ENCODE measurements around the gene ADAMTSL1.
A peak's percentile ranks its signal among the peaks of the same experiment; 100 is the strongest.

Gene ADAMTSL1

GRCh38 chr9:18942801-18943200 is 468.8 kb downstream of the ADAMTSL1 start (continued):
- TF ChIP-seq ZNF266 (tag by site-specific recombination; IDR thresholded peaks at IDR 0.05; ENCODE audit: low read depth): no peak
- TF ChIP-seq ZNF223 (tag by site-specific recombination; IDR thresholded peaks at IDR 0.05): no peak
- no peak for TF ChIP-seq GLI2 (tag by site-specific recombination; IDR thresholded peaks at IDR 0.05; ENCODE audit: borderline replicate concordance, low read depth)
- TF ChIP-seq ZNF404 (tag by site-specific recombination; IDR thresholded peaks at IDR 0.05): no peak
- no peak for TF ChIP-seq ZNF175 (tag by site-specific recombination; IDR thresholded peaks at IDR 0.05)
- no peak for TF ChIP-seq ZNF785 (tag by site-specific recombination; IDR thresholded peaks at IDR 0.05)

GRCh38 chr9:18947892-18948339 is 474.0 kb downstream of the ADAMTSL1 start:
- ChIA-PET POLR2A (interaction anchor here (1.5 kb wide), 1 partner anchor 29 kb away, joined by 3 read pairs; no protein-coding TSS in a partner anchor), CTCF (interaction anchor here (0.7 kb wide), 2 partner anchors 15 to 24 kb away, joined by 3 to 4 read pairs; no protein-coding TSS in a partner anchor)

DNA sequence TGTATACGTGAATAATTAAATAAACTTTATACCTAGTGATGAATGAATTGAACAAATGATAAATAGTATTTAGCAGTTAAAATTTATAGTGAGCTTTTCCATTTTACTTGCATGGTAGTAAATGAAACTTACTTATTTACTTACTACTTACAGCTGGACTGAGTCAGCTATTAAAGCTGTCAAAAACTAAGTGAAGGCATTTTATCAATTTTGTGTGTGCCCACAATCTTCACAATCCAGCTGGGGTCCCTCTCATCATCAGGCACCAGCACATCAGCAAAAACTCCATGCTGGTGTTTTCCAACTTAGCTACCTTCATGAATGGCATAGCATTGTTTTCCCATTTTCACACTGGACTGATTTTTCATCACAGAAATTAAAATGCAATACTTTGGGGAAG is 478.0 kb downstream of the ADAMTSL1 start:
- POLR2A ChIA-PET: no interaction called here
- H3K4me1 ChIP-seq (ENCODE audit: control insufficient read depth, insufficient read depth, low read length): peaks cover 6% of the 10 kb centered on the region
- CTCF ChIA-PET: interaction anchor here (0.6 kb wide), 1 partner anchor 9 kb away, joined by 3 read pairs; no protein-coding TSS in a partner anchor
- no peaks in the 10 kb centered on the region for H3K36me3 ChIP-seq (ENCODE audit: control insufficient read depth in 2 of 2, insufficient read depth in 1 of 2, low read length in 2 of 2)
- H3K27ac ChIP-seq (ENCODE audit: extremely low read depth, low read depth, low read length): no peak overlapping the region
- H3K4me3 ChIP-seq (ENCODE audit: low read depth, low read length): no peak overlapping the region
- no peaks in the 10 kb centered on the region for H3K9me3 ChIP-seq (ENCODE audit: control insufficient read depth, insufficient read depth, low read depth, low read length)
- TF ChIP-seq ZNF426 (tag by site-specific recombination; IDR thresholded peaks at IDR 0.05) (no peak), ZNF341 (tag by site-specific recombination; IDR thresholded peaks at IDR 0.05; ENCODE audit: low read depth) (no peak), TSHZ1 (tag by site-specific recombination; IDR thresholded peaks at IDR 0.05; ENCODE audit: borderline replicate concordance) (no peak), GLIS1 (tag by site-specific recombination; IDR thresholded peaks at IDR 0.05) (no peak), ZNF768 (tag by site-specific recombination; IDR thresholded peaks at IDR 0.05) (no peak), ZNF555 (tag by site-specific recombination; conservative IDR thresholded peaks at IDR 0.05) (no peak)
- TF ChIP-seq, protein P1, sequence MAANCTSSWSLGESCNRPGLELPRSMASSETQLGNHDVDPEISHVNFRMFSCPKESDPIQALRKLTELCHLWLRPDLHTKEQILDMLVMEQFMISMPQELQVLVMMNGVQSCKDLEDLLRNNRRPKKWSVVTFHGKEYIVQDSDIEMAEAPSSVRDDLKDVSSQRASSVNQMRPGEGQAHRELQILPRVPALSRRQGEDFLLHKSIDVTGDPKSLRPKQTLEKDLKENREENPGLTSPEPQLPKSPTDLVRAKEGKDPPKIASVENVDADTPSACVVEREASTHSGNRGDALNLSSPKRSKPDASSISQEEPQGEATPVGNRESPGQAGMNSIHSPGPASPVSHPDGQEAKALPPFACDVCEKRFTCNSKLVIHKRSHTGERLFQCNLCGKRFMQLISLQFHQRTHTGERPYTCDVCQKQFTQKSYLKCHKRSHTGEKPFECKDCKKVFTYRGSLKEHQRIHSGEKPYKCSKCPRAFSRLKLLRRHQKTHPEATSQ (tag by site-specific recombination; IDR thresholded peaks at IDR 0.05): no peak
- TF ChIP-seq, protein P2, sequence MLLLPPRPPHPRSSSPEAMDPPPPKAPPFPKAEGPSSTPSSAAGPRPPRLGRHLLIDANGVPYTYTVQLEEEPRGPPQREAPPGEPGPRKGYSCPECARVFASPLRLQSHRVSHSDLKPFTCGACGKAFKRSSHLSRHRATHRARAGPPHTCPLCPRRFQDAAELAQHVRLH (tag by site-specific recombination; IDR thresholded peaks at IDR 0.05): no peak

More at GRCh38 chr9:18947892-18948339, 474.0 kb downstream of the ADAMTSL1 start:
- Histone ChIP-seq H3K36me3 (ENCODE audit: control insufficient read depth in 2 of 2, insufficient read depth in 1 of 2, low read length in 2 of 2) (no peaks in the 10 kb centered on the region), H3K4me3 (ENCODE audit: low read depth, low read length) (no peak overlapping the region), H3K4me1 (ENCODE audit: control insufficient read depth, insufficient read depth, low read length) (peaks cover 6% of the 10 kb centered on the region), H3K9me3 (ENCODE audit: control insufficient read depth, insufficient read depth, low read depth, low read length) (no peaks in the 10 kb centered on the region), H3K27ac (ENCODE audit: extremely low read depth, low read depth, low read length) (no peak overlapping the region)
- TF ChIP-seq ZNF629 (tag by site-specific recombination; IDR thresholded peaks at IDR 0.05): no peak
- TF ChIP-seq ZBTB21 (tag by site-specific recombination; IDR thresholded peaks at IDR 0.05): no peak
- TF ChIP-seq KLF16 (tag by site-specific recombination; IDR thresholded peaks at IDR 0.05): no peak
- TF ChIP-seq, protein P3, sequence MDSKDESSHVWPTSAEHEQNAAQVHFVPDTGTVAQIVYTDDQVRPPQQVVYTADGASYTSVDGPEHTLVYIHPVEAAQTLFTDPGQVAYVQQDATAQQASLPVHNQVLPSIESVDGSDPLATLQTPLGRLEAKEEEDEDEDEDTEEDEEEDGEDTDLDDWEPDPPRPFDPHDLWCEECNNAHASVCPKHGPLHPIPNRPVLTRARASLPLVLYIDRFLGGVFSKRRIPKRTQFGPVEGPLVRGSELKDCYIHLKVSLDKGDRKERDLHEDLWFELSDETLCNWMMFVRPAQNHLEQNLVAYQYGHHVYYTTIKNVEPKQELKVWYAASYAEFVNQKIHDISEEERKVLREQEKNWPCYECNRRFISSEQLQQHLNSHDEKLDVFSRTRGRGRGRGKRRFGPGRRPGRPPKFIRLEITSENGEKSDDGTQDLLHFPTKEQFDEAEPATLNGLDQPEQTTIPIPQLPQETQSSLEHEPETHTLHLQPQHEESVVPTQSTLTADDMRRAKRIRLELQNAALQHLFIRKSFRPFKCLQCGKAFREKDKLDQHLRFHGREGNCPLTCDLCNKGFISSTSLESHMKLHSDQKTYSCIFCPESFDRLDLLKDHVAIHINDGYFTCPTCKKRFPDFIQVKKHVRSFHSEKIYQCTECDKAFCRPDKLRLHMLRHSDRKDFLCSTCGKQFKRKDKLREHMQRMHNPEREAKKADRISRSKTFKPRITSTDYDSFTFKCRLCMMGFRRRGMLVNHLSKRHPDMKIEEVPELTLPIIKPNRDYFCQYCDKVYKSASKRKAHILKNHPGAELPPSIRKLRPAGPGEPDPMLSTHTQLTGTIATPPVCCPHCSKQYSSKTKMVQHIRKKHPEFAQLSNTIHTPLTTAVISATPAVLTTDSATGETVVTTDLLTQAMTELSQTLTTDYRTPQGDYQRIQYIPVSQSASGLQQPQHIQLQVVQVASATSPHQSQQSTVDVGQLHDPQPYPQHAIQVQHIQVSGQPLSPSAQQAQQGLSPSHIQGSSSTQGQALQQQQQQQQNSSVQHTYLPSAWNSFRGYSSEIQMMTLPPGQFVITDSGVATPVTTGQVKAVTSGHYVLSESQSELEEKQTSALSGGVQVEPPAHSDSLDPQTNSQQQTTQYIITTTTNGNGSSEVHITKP (tag by site-specific recombination; IDR thresholded peaks at IDR 0.05): peak; percentile 94
- no peak for TF ChIP-seq ZNF24 (tag by site-specific recombination; IDR thresholded peaks at IDR 0.05)
- TF ChIP-seq SP7 (tag by site-specific recombination; IDR thresholded peaks at IDR 0.05): peak; percentile 70
- TF ChIP-seq ZNF777 (tag by site-specific recombination; IDR thresholded peaks at IDR 0.05; ENCODE audit: borderline replicate concordance): no peak
- TF ChIP-seq ZNF112 (tag by site-specific recombination; IDR thresholded peaks at IDR 0.05): no peak
- no peak for TF ChIP-seq ZNF544 (tag by site-specific recombination; IDR thresholded peaks at IDR 0.05)
- TF ChIP-seq ZXDB (tag by site-specific recombination; IDR thresholded peaks at IDR 0.05): 0 out of 2 replicates have a peak, but pooled peaks have one; percentile 1
- TF ChIP-seq KLF9 (tag by site-specific recombination; IDR thresholded peaks at IDR 0.05; ENCODE audit: low read depth): no peak
- peak; percentile 25; the same call in 1 of the 2 replicates for TF ChIP-seq ZIC2 (tag by site-specific recombination; IDR thresholded peaks at IDR 0.05)
- TF ChIP-seq ZNF248 (tag by site-specific recombination; IDR thresholded peaks at IDR 0.05): no peak
- TF ChIP-seq MEIS1 (CRISPR knock-in tag; IDR thresholded peaks at IDR 0.05; ENCODE audit: borderline replicate concordance): no peak
- TF ChIP-seq KLF1 (tag by site-specific recombination; IDR thresholded peaks at IDR 0.05): no peak
- TF ChIP-seq SCRT1 (tag by site-specific recombination; IDR thresholded peaks at IDR 0.05; ENCODE audit: borderline replicate concordance): 0 out of 2 replicates have a peak, but pooled peaks have one; percentile 15
- TF ChIP-seq BCL11B (tag by site-specific recombination; IDR thresholded peaks at IDR 0.05; ENCODE audit: low read depth): no peak
- TF ChIP-seq, protein P4, sequence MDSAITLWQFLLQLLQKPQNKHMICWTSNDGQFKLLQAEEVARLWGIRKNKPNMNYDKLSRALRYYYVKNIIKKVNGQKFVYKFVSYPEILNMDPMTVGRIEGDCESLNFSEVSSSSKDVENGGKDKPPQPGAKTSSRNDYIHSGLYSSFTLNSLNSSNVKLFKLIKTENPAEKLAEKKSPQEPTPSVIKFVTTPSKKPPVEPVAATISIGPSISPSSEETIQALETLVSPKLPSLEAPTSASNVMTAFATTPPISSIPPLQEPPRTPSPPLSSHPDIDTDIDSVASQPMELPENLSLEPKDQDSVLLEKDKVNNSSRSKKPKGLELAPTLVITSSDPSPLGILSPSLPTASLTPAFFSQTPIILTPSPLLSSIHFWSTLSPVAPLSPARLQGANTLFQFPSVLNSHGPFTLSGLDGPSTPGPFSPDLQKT (IDR thresholded peaks at IDR 0.05; ENCODE audit: borderline replicate concordance, low read depth, low read length): no peak
